Measurements from ENCODE around the gene RAD9B.
"Not testable (repeated sequence)": the region's sequence is repeated elsewhere in the genome, so short reads cannot be mapped to it uniquely, and the experiment has no call there.

Gene RAD9B

DNA sequence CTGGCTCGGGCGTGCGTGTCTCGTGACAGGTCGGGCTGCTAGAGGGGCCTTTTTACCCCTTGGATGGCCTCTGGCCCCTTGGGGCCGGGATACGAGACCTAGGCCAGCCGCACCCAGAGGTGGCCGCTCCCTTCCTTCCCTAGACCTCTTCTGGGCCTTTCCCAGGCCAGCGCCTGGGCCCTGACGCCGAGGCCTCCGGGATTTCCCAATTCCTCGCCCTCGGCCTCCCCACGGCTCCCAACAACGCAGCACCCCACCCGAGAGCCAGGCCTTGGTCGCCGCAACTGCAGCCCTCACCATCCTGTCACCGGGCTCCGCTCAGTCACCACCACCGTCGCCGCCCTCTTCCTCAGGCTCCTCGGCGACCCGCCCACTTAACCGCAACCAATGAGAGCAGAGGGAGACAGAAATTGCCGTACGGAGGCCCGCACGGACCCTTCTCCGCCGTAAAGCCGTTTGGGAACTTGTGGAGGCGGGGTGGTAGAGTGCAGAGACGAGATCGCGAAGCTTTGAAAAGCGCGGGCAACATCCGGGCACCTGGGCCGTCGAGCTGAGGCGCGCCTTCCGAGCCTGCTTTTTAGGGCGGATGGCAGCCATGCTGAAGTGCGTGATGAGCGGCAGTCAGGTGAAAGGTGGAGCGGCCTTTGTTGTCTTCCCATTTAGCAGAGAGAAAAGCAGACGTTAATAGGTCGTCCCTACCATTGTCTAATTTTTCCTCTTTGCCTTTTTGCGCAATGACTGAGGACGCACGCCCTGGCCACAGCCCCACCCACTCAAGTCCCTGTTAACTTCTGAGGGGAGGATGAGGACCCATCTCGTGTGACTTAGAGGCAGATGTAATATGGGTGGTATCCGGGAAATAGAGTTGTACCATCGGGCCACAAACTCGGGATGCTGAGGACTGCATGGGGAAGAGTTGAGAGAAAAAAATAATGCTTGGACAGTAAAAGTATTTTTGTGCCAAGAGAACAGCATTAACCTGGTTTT lies at the start of gene RAD9B, which contains the start of gene VPS29:
Gene RAD9B, plus strand, starts transcription at position 580 of the 987 bp plus-strand sequence. Its CDS starts 7 bp downstream, at position 587.
Gene VPS29, minus strand, starts transcription at position 360 of the 987 bp plus-strand sequence. Its CDS starts 60 bp downstream, at position 300.
- Mint-ChIP-seq H3K4me1 (peaks cover 26% of the 10 kb centered on the region), H3K36me3 (peaks cover 56% of the 10 kb centered on the region), H3K27ac (peak within 1 kb of the TSS; percentile 98), H3K9me3 (no peaks in the 10 kb centered on the region), H3K4me3 (peak within 1 kb of the TSS; percentile 92)
- peak; percentile 99 for ATAC-seq
- peak; percentile 92 to 99 for DNase-seq (ENCODE audit: low spot score in 2 of 2)

DNA sequence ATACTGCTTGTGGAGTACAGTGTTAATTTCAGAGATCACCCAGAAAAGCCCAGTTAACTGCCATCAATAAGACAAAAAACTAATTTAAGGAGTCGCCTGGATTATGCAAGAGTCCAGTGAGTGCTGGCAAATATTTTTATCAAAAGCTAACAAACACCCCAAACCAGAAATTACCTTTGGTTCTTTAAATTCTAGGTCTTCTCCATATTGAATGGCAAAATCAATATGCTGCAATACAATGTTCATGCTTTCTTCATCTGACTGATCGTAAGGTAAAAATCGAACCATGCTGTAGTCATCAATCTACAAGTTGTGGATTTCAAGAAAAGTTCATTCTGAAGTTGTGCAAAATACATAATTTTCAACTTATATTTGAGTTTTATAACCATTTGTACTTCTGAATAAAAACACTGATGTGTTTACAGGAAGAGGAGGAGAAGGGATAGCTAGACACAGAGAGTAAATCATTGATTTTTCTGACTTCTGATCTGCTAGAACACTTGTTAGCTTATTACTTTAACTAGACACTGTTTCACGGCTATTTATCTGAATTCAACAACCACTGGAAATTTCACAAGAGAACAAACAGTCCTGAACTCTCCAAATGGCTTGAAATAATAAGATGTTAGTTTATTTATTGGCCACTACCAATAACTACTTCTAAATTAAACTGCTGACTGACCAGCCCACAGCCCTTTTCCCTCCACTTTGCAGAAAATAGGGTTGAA lies 48.4 kb upstream of the RAD9B start:
- ATAC-seq, result no peak
- peaks cover 23% of the 10 kb centered on the region for H3K4me1 Mint-ChIP-seq
- no peak overlapping the region for H3K27ac Mint-ChIP-seq
- H3K9me3 Mint-ChIP-seq, result no peaks in the 10 kb centered on the region
- H3K4me3 Mint-ChIP-seq, result no peak overlapping the region
- DNase-seq (ENCODE audit: low spot score in 2 of 2), result no peak
- H3K36me3 Mint-ChIP-seq, result peaks cover 82% of the 10 kb centered on the region

GRCh38 chr12:110458756-110459155 lies 43.4 kb upstream of the RAD9B start:
- ATAC-seq, result no peak
- Mint-ChIP-seq H3K4me3 (no peak overlapping the region), H3K36me3 (peaks cover 91% of the 10 kb centered on the region)

GRCh38 chr12:110461189-110461588 lies 40.9 kb upstream of the RAD9B start:
- H3K9me3 Mint-ChIP-seq, result not testable (repeated sequence)

More at GRCh38 chr12:110458756-110459155, 43.4 kb upstream of the RAD9B start:
- Mint-ChIP-seq H3K9me3 (no peaks in the 10 kb centered on the region), H3K4me1 (peaks cover 7% of the 10 kb centered on the region), H3K27ac (peak overlapping the region; percentile 4)
- DNase-seq (ENCODE audit: low spot score in 2 of 2), result no peak

DNA sequence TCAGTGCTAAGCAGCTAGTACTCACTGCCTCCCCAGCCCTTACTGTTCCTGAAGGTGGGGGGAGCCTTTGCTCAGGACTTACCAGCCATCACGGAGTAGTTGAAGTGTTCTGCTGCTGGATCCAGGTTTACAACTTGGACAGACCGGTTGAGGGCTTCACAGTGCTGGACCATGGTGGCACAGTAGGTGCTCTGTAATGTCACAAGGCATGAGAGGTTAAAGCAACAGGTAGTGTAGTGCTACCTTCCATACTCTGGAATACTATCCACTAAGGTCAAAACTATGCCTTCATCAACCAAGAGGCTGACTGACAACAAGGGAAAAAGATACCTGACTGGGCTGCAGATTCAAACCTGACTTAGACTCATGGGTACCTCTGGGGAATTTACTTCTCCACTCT lies 37.1 kb upstream of the RAD9B start:
- H3K27ac Mint-ChIP-seq, result no peak overlapping the region
- DNase-seq (ENCODE audit: low spot score in 2 of 2) (no peak), ATAC-seq (no peak)
- no peaks in the 10 kb centered on the region for H3K9me3 Mint-ChIP-seq
- H3K4me1 Mint-ChIP-seq, result peaks cover 38% of the 10 kb centered on the region
- H3K36me3 Mint-ChIP-seq, result peaks cover 68% of the 10 kb centered on the region
- no peak overlapping the region for H3K4me3 Mint-ChIP-seq

More at GRCh38 chr12:110461189-110461588, 40.9 kb upstream of the RAD9B start:
- H3K4me3 Mint-ChIP-seq; H3K4me1 Mint-ChIP-seq; DNase-seq (ENCODE audit: low spot score in 2 of 2); ATAC-seq: not testable (repeated sequence)
- Mint-ChIP-seq H3K27ac (peak overlapping the region; percentile 39), H3K36me3 (peaks cover 84% of the 10 kb centered on the region)

GRCh38 chr12:110465765-110466164 lies 36.4 kb upstream of the RAD9B start:
- H3K4me3 Mint-ChIP-seq; ATAC-seq; H3K27ac Mint-ChIP-seq; DNase-seq (ENCODE audit: low spot score in 2 of 2); H3K9me3 Mint-ChIP-seq: not testable (repeated sequence)
- H3K36me3 Mint-ChIP-seq, result peaks cover 68% of the 10 kb centered on the region
- H3K4me1 Mint-ChIP-seq, result peaks cover 39% of the 10 kb centered on the region

GRCh38 chr12:110466791-110467190 lies 35.3 kb upstream of the RAD9B start:
- H3K36me3 Mint-ChIP-seq, result peaks cover 68% of the 10 kb centered on the region
- ATAC-seq, result no peak
- peak overlapping the region; percentile 92 for H3K4me3 Mint-ChIP-seq
- H3K9me3 Mint-ChIP-seq, result no peaks in the 10 kb centered on the region
- peak overlapping the region; percentile 37 for H3K27ac Mint-ChIP-seq
- peaks cover 39% of the 10 kb centered on the region for H3K4me1 Mint-ChIP-seq
- DNase-seq (ENCODE audit: low spot score in 2 of 2), result no peak

DNA sequence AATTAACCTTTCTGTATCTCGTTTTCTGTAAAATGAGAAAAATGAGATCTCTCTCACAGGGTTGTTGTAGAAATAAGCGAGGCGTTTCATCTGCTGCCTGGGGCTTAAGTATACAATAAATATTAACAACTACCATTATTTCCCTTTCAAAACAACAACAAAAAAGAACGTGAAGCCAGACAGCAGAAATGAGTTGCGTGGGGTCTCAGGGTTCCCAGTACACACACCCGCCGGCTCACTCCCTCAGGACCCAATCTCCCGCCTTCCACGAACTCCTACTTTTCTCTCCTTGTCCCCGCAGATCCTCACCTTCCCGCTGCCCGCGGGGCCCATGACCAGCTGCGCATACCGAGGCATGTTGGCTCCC lies 34.3 kb upstream of the RAD9B start:
- Mint-ChIP-seq H3K9me3 (no peaks in the 10 kb centered on the region), H3K4me1 (peaks cover 32% of the 10 kb centered on the region), H3K27ac (peak overlapping the region; percentile 95), H3K4me3 (peak overlapping the region; percentile 92), H3K36me3 (peaks cover 73% of the 10 kb centered on the region)
- DNase-seq (ENCODE audit: low spot score in 2 of 2) (no peak), ATAC-seq (no peak)

DNA sequence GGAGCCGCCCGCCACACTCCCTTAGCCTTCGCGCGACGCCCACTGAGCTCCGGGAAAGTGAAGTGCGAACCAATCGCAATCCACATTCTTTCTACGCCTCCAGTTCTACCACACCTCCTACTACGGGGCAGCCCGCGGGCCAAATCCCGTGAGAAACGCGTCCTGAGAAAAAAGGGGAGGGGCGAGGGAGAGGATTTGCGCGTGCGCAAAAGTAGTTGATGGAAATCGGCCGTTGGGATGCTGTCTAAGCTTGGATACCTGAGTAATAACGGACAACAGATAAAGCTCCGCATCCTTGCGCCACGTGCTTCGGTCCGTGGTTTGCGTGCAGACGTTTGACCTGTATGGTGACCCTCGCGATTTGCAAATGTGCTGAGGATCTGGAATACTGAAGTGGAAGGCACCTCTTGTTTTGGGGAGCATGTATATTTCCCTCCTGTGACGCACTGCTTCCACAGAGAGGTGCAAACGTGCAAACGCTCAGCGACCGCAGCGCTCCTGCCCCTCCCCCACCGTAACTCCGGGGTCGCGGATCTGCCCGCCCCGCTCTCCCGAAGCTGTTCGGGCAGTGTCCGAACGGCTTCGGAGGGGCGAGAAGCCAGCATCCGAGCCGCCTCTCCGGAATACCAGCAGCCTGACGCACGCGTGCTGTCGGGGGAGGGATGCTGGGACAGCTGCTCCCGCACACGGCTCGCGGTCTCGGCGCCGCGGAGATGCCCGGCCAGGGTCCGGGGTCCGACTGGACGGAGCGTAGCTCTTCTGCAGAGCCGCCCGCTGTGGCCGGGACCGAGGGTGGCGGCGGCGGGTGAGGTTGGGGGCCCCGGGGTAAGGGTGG lies 33.7 kb upstream of the RAD9B start, which contains the start of the genes FAM216A and GPN3:
Gene FAM216A, plus strand, starts transcription at position 632 of the 835 bp plus-strand sequence. Its CDS starts 31 bp downstream, at position 663.
Gene GPN3, minus strand, starts transcription at position 44 of the 835 bp plus-strand sequence. CDS start 54 bp downstream, outside the sequence.
- peak; percentile 87 to 99 for DNase-seq (ENCODE audit: low spot score in 2 of 2)
- Mint-ChIP-seq H3K9me3 (no peaks in the 10 kb centered on the region), H3K27ac (peak within 1 kb of the TSS; percentile 95), H3K36me3 (peaks cover 73% of the 10 kb centered on the region), H3K4me3 (peak within 1 kb of the TSS; percentile 92), H3K4me1 (peaks cover 32% of the 10 kb centered on the region)
- peak; percentile 89 for ATAC-seq

GRCh38 chr12:110475426-110475825 lies 26.7 kb upstream of the RAD9B start:
- Mint-ChIP-seq H3K9me3 (no peaks in the 10 kb centered on the region), H3K4me3 (no peak overlapping the region), H3K27ac (no peak overlapping the region), H3K36me3 (peaks cover 95% of the 10 kb centered on the region), H3K4me1 (peaks cover 5% of the 10 kb centered on the region)
- ATAC-seq (no peak), DNase-seq (ENCODE audit: low spot score in 2 of 2) (no peak)

DNA sequence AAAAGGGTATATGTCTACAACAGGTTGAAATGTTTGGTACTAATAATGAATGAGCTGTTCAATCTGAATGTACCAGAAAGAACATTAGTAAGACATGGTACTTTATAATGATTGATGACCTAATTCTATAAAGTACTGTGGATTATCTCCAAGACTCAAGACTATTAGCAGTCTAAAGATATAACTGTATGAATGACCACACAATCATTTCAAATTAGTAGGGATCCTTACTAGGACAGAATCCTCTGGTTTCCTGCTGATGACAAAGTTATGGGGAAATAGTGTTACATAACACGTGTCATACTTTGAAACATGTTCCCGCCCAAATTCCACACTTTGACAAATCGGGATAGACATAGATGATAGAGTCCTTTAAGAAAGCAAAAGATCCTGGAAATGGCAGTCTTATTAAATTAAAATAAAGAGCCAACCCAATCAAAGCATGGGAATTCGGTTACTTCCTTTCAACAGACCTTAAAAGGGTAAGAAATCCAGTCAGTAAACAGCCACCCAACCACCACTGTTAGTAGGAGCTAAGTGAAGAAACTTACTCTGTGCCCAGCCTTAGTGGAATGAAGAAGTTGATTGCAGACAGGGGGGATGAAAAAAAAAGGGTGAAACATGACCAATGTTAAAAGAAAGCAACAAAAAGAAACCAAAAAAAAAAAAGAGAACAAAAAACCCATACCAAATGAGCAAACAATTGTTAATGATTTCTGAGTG lies 3.0 kb upstream of the RAD9B start:
- H3K27ac Mint-ChIP-seq, result peak overlapping the region; percentile 71
- no peak for ATAC-seq
- peaks cover 26% of the 10 kb centered on the region for H3K4me1 Mint-ChIP-seq
- H3K4me3 Mint-ChIP-seq, result peak overlapping the region; percentile 92
- H3K9me3 Mint-ChIP-seq, result no peaks in the 10 kb centered on the region
- H3K36me3 Mint-ChIP-seq, result peaks cover 85% of the 10 kb centered on the region
- DNase-seq (ENCODE audit: low spot score in 2 of 2), result no peak

GRCh38 chr12:110501399-110501751 lies 756 bp upstream of the RAD9B start:
- peaks cover 62% of the 10 kb centered on the region for H3K36me3 Mint-ChIP-seq
- ATAC-seq, result peak; percentile 14
- peak overlapping the region; percentile 98 for H3K27ac Mint-ChIP-seq
- peak overlapping the region; percentile 92 for H3K4me3 Mint-ChIP-seq
- H3K9me3 Mint-ChIP-seq, result no peaks in the 10 kb centered on the region
- no peak for DNase-seq (ENCODE audit: low spot score in 2 of 2)
- H3K4me1 Mint-ChIP-seq, result peaks cover 26% of the 10 kb centered on the region

- H3K4me3 Mint-ChIP-seq, result no peak overlapping the region
- no peak overlapping the region for H3K27ac Mint-ChIP-seq
- H3K36me3 Mint-ChIP-seq, result peaks cover 42% of the 10 kb centered on the region
- H3K9me3 Mint-ChIP-seq, result no peaks in the 10 kb centered on the region
- H3K4me1 Mint-ChIP-seq, result peaks cover 26% of the 10 kb centered on the region
- DNase-seq (ENCODE audit: low spot score in 2 of 2) (no peak), ATAC-seq (no peak)
These were observed 1.3 kb downstream of the RAD9B start for GRCh38 chr12:110503432-110503831.

- no peak for ATAC-seq
- Mint-ChIP-seq H3K27ac (no peak overlapping the region), H3K4me3 (no peak overlapping the region)
These were observed 3.2 kb downstream of the RAD9B start for GRCh38 chr12:110505332-110505731.

More at GRCh38 chr12:110505332-110505731, 3.2 kb downstream of the RAD9B start:
- H3K36me3 Mint-ChIP-seq, result peaks cover 24% of the 10 kb centered on the region
- peaks cover 15% of the 10 kb centered on the region for H3K4me1 Mint-ChIP-seq
- no peak for DNase-seq (ENCODE audit: low spot score in 2 of 2)
- H3K9me3 Mint-ChIP-seq, result no peaks in the 10 kb centered on the region
